Osteoblast (primary cell): ENCODE data around the gene AP1S3. TPM values are rescaled to one million over a fixed set of nuclear protein-coding genes. Genes with fewer than 3 reads are reported as not detected.

Experiments
- DNase-seq: peaks from one replicate; pipeline ENCODE4 v3.0.0; 2011; ENCODE audit warnings: low spot score, mixed read lengths; ENCODE audit not compliant: insufficient read length; ENCODE audit errors: missing footprints
- H2AFZ ChIP-seq: 2 replicates; pipeline ENCODE4 v1.6.0; 2011; ENCODE audit warnings: mild to moderate bottlenecking, low read length
- H3K27ac ChIP-seq: 2 replicates; pipeline ENCODE4 v1.5.1; 2011; ENCODE audit warnings: mild to moderate bottlenecking, low read depth, low read length, moderate library complexity
- H3K27me3 ChIP-seq: 2 replicates; pipeline ENCODE4 v1.6.0; 2012; ENCODE audit warnings: mild to moderate bottlenecking, control low read depth, inconsistent platforms, low read length, moderate library complexity; ENCODE audit not compliant: insufficient read depth
- H3K36me3 ChIP-seq: 2 replicates; pipeline ENCODE4 v1.5.1; 2011; ENCODE audit warnings: mild to moderate bottlenecking, low read length, control low read depth, moderate library complexity; ENCODE audit not compliant: insufficient read depth
- H3K4me1 ChIP-seq: 2 replicates; pipeline ENCODE4 v1.5.1; 2011; ENCODE audit warnings: mild to moderate bottlenecking, low read length, control low read depth, moderate library complexity; ENCODE audit not compliant: insufficient read depth
- H3K4me2 ChIP-seq: 2 replicates; pipeline ENCODE4 v1.6.0; 2011; ENCODE audit warnings: mild to moderate bottlenecking, low read length; ENCODE audit not compliant: insufficient read depth
- H3K4me3 ChIP-seq: fragments of 200-600 bp; sonication (generic); 3 replicates; pipeline ENCODE4 v1.5.1; 2012; ENCODE audit warnings: mild to moderate bottlenecking, low read length, inconsistent platforms; ENCODE audit not compliant: insufficient read depth
- H3K79me2 ChIP-seq: 2 replicates; pipeline ENCODE4 v1.6.0; 2012; ENCODE audit warnings: mild to moderate bottlenecking, low read length, control low read depth, inconsistent platforms; ENCODE audit not compliant: insufficient read depth
- H3K9me3 ChIP-seq: 2 replicates; pipeline ENCODE4 v1.5.1; 2011; ENCODE audit warnings: low read depth, low read length, control low read depth
- H4K20me1 ChIP-seq: 2 replicates; pipeline ENCODE4 v1.6.0; 2012; ENCODE audit warnings: mild to moderate bottlenecking, low read length, control low read depth; ENCODE audit not compliant: insufficient read depth
- CTCF ChIP-seq: IDR thresholded peaks from 2 replicates; pipeline ENCODE4 v1.5.1; 2011; ENCODE audit warnings: mild to moderate bottlenecking, low read depth, low read length, moderate library complexity; ENCODE audit errors: extremely low read depth
- total RNA-seq: library from RNA; depleted of rRNA; stranded (reverse); fragments of >200 nt; gene quantifications from 2 replicates; pipeline ENCODE4 v1.2.3, GENCODE V29; 2012

The AP1S3 gene
- total RNA-seq, 1 donor, result 2.2 TPM

- no peaks in the 10 kb centered on the region for H4K20me1 ChIP-seq
- DNase-seq, result no peak
- no peaks in the 10 kb centered on the region for H3K27me3 ChIP-seq
- H3K36me3 ChIP-seq, result peaks cover 9% of the 10 kb centered on the region
- no peak overlapping the region for H3K27ac ChIP-seq
- no peak overlapping the region for H2AFZ ChIP-seq
- peaks cover 15% of the 10 kb centered on the region for H3K4me1 ChIP-seq
- H3K79me2 ChIP-seq, result no peaks in the 10 kb centered on the region
- no peak overlapping the region for H3K4me3 ChIP-seq
- no peak overlapping the region for H3K4me2 ChIP-seq
- H3K9me3 ChIP-seq, result no peaks in the 10 kb centered on the region
- no peak for TF ChIP-seq CTCF
Observed at GRCh38 chr2:223863491-223863890, 26.1 kb upstream of the AP1S3 start.

DNA sequence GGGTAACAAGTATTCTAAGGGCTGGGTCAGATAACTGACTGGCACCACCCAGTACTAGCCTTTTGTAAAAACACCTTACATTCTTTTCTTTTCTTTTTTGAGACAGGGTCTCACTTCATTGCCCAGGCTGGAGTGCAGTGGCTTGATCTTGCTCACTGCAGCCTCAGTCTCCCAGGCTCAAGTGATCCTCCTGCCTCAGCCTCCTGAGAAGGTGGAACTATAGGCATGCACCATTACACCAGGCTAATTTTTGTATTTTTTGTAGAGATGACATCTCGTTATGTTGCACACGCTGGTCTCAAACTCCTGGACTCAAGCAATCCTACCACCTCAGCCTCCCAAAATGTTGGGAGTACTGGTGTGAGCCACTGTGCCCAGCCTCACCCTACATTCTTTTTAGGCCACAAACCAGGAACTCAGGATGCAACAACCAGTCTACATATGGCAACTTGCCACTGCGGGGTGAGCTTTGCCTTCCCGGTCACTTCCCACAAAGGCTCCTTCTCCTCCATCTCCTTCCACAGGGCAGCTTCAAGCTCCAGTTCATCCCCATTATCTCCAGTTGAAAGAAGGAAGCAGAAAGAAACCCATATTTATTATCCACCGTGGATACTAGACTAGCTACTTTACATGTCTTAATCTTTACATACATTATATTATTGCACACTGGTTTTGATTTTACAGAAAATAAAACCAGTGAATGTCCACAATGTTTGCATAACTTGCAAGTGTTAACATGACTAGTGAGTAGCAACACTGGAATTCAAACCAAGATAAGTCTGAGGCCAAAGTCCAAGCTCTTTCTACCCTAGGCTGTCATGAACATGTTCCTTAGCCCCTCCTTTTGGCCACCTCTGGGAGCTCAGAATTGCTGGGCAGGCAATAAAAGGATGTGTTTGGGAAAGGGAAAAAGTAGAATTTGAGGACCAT, 23.7 kb upstream of the AP1S3 start:
- H3K27me3 ChIP-seq, result no peaks in the 10 kb centered on the region
- H3K27ac ChIP-seq, result peak overlapping the region; percentile 49
- H3K4me3 ChIP-seq, result no peak overlapping the region
- H3K4me2 ChIP-seq, result peak overlapping the region; percentile 51
- peak; percentile 14 for TF ChIP-seq CTCF
- H3K4me1 ChIP-seq, result peaks cover 24% of the 10 kb centered on the region
- H2AFZ ChIP-seq, result no peak overlapping the region
- H3K9me3 ChIP-seq, result no peaks in the 10 kb centered on the region
- no peaks in the 10 kb centered on the region for H4K20me1 ChIP-seq
- peaks cover 6% of the 10 kb centered on the region for H3K36me3 ChIP-seq
- no peaks in the 10 kb centered on the region for H3K79me2 ChIP-seq
- no peak for DNase-seq

DNA sequence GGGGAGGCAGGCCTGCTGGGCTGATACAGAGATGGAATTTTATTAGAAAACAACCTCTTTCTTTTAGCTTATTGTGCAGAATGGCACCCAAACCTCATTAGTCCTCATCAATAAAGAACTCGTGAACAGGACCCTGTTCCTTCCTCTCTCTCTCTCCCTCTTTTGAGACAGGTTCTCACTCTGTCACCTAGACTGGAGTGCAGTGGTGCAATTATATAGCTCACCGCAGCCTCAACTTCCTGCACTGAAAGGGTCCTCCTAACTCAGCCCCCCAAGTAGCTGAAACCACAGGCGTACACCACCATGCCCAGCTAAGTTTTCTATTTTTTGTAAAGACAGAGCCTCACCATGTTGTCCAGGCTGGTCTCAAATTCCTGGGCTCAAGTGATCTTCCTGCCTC, 21.7 kb upstream of the AP1S3 start:
- TF ChIP-seq CTCF, result no peak
- no peak overlapping the region for H2AFZ ChIP-seq
- H3K79me2 ChIP-seq, result no peaks in the 10 kb centered on the region
- no peaks in the 10 kb centered on the region for H3K9me3 ChIP-seq
- H3K4me3 ChIP-seq, result no peak overlapping the region
- no peaks in the 10 kb centered on the region for H3K27me3 ChIP-seq
- H3K36me3 ChIP-seq, result no peaks in the 10 kb centered on the region
- no peak for DNase-seq
- no peak overlapping the region for H3K27ac ChIP-seq
- H3K4me2 ChIP-seq, result no peak overlapping the region
- H3K4me1 ChIP-seq, result peaks cover 28% of the 10 kb centered on the region
- H4K20me1 ChIP-seq, result no peaks in the 10 kb centered on the region

DNA sequence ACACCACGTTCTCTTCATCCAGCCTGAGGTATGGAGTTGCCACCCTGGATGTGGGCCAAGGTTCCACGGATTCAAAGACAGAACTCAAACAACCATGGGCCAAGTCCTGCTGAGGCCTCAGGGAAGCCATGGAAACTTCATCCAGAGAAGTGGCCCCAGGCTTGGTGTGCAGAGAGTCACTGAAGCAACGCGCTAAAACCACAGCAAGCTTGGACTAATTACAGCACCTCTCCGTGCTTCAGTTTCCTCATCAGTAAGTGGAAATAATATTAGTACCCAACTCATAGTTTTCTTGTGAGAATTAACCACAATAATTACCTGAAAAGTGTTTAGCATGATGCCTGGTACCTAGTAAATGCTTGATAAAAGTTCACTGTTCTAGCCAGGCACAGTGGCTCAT, 19.2 kb upstream of the AP1S3 start:
- H3K36me3 ChIP-seq, result no peaks in the 10 kb centered on the region
- H4K20me1 ChIP-seq, result no peaks in the 10 kb centered on the region
- H3K4me1 ChIP-seq, result peaks cover 34% of the 10 kb centered on the region
- no peak for DNase-seq
- no peaks in the 10 kb centered on the region for H3K79me2 ChIP-seq
- peak overlapping the region; percentile 6 for H3K27ac ChIP-seq
- no peak for TF ChIP-seq CTCF
- H3K4me3 ChIP-seq, result no peak overlapping the region
- no peak overlapping the region for H2AFZ ChIP-seq
- H3K4me2 ChIP-seq, result peak overlapping the region; percentile 7
- H3K27me3 ChIP-seq, result no peaks in the 10 kb centered on the region
- H3K9me3 ChIP-seq, result no peaks in the 10 kb centered on the region
